BJ (cell line): ENCODE measurements around the gene BRCC3. TPM values are rescaled to one million over a fixed set of nuclear protein-coding genes. Genes with fewer than 3 reads are reported as not detected.

Experiments used
- CTCF ChIA-PET: fragments of 350-600 bp; formaldehyde crosslinking; extraction: SDS; loops from one replicate; lab custom pipeline; 2021; ENCODE audit warnings: antibody characterized with exemption, inconsistent platforms; lab: Yijun Ruan, JAX
- POLR2A ChIA-PET: fragments of 300-600 bp; sonication (Branson Sonifier 250); formaldehyde crosslinking; extraction: SDS; loops from one replicate; lab custom pipeline; 2021; ENCODE audit warnings: antibody characterized with exemption; lab: Charles Lee
- DNase-seq: peaks from one replicate; pipeline ENCODE4 v3.0.0-alpha.2; 2011; ENCODE audit warnings: low read depth
- H3K27me3 ChIP-seq: 2 replicates; pipeline ENCODE4 v1.6.0; 2011; ENCODE audit warnings: low read length; ENCODE audit not compliant: control insufficient read depth, insufficient read depth
- H3K36me3 ChIP-seq: 2 replicates; pipeline ENCODE4 v1.5.1; 2011; ENCODE audit warnings: low read length; ENCODE audit not compliant: control insufficient read depth, insufficient read depth
- H3K4me3 ChIP-seq: 2 replicates; pipeline ENCODE4 v1.5.1; 2011; ENCODE audit warnings: low read depth, mild to moderate bottlenecking, control low read depth, low read length
- CTCF ChIP-seq: IDR thresholded peaks from 2 replicates; pipeline ENCODE4 v1.5.1; 2011; ENCODE audit warnings: low read depth, mild to moderate bottlenecking, control low read depth, inconsistent platforms, low read length, moderate library complexity; ENCODE audit not compliant: insufficient read depth
- polyA plus RNA-seq: library from polyadenylated mRNA; depleted of rRNA; stranded (reverse); fragments of >200 nt; gene quantifications from 2 replicates; pipeline ENCODE4 v1.2.3, GENCODE V29; 2011

BRCC3 gene
- polyA plus RNA-seq, 1 experiment, result 11.6 TPM

- no peak for DNase-seq
- ChIA-PET CTCF (interaction anchor here (0.8 to 1.6 kb wide), 5 partner anchors 8 to 40 kb away, joined by 4 to 7 read pairs (median 6); no protein-coding TSS in a partner anchor), POLR2A (no interaction called here)
- Histone ChIP-seq H3K36me3 (no peaks in the 10 kb centered on the region; the same call in none of the 2 replicates), H3K27me3 (no peaks in the 10 kb centered on the region), H3K4me3 (no peak overlapping the region)
- peak; percentile 69 for TF ChIP-seq CTCF
These were observed 14.2 kb upstream of the BRCC3 start for GRCh38 chrX:155056877-155057792.

- CTCF ChIA-PET, result interaction anchor here (0.6 to 1.7 kb wide), 3 partner anchors 10 to 57 kb away, joined by 3 to 4 read pairs (median 3); no protein-coding TSS in a partner anchor
- no peak for DNase-seq
- POLR2A ChIA-PET, result no interaction called here
- no peaks in the 10 kb centered on the region for H3K27me3 ChIP-seq
- no peak for TF ChIP-seq CTCF
- no peak overlapping the region for H3K4me3 ChIP-seq
- no peaks in the 10 kb centered on the region; the same call in none of the 2 replicates for H3K36me3 ChIP-seq
These were observed 9.5 kb upstream of the BRCC3 start for GRCh38 chrX:155061760-155062159.

GRCh38 chrX:155065035-155065734 lies 6.1 kb upstream of the BRCC3 start:
- CTCF ChIA-PET, result interaction anchor here (1.2 to 1.8 kb wide), 3 partner anchors 8 to 22 kb away, joined by 3 to 6 read pairs (median 5); no protein-coding TSS in a partner anchor
- Histone ChIP-seq H3K4me3 (no peak overlapping the region), H3K27me3 (no peaks in the 10 kb centered on the region), H3K36me3 (no peaks in the 10 kb centered on the region; the same call in none of the 2 replicates)
- TF ChIP-seq CTCF, result no peak
- DNase-seq, result no peak
- POLR2A ChIA-PET, result no interaction called here

GRCh38 chrX:155068165-155068564 lies 3.1 kb upstream of the BRCC3 start:
- no peak for DNase-seq
- H3K4me3 ChIP-seq, result no peak overlapping the region
- TF ChIP-seq CTCF, result no peak
- ChIA-PET CTCF (no interaction called here), POLR2A (no interaction called here)
- no peaks in the 10 kb centered on the region for H3K27me3 ChIP-seq
- no peaks in the 10 kb centered on the region for H3K36me3 ChIP-seq

- DNase-seq, result no peak
- no peak for TF ChIP-seq CTCF
- Histone ChIP-seq H3K27me3 (no peaks in the 10 kb centered on the region), H3K36me3 (no peaks in the 10 kb centered on the region), H3K4me3 (peak overlapping the region; percentile 53)
- ChIA-PET CTCF (no interaction called here), POLR2A (no interaction called here)
These were observed 1.9 kb upstream of the BRCC3 start for GRCh38 chrX:155069414-155069813.
